K562 (cell line): ENCODE results near the gene NPFFR1. TPM values are rescaled to one million over a fixed set of nuclear protein-coding genes. Genes with fewer than 3 reads are reported as not detected.
A peak's percentile ranks its signal among the peaks of the same experiment; 100 is the strongest.

ENCODE experiments used
- FOXA3 ChIP-seq, 2 experiments: fragments of 450-650 bp in 1 of 2; sonication (generic) in 1 of 2; formaldehyde crosslinking; IDR thresholded peaks in 1 of 2; conservative IDR thresholded peaks in 1 of 2; 2 replicates each; pipeline versions ENCODE4 v1.4.0 to v1.8.0; 2020 to 2022; ENCODE audit warnings: mild to moderate bottlenecking in 2 of 2, missing genetic modification reagents in 1 of 2
- HOXB6 ChIP-seq: fragments of 250-450 bp; sonication (Bioruptor Pico); IDR thresholded peaks from 2 replicates; pipeline ENCODE4 v1.5.1; 2022; ENCODE audit warnings: mild to moderate bottlenecking, borderline replicate concordance
- KLF6 ChIP-seq: fragments of 250-450 bp; sonication (Bioruptor Pico); IDR thresholded peaks from 2 replicates; pipeline ENCODE4 v1.4.0; 2020; ENCODE audit warnings: mild to moderate bottlenecking, moderate library complexity, borderline replicate concordance
- MCM5 ChIP-seq: fragments of 450-650 bp; IDR thresholded peaks from 2 replicates; pipeline ENCODE4 v1.6.1; 2016; ENCODE audit warnings: low read depth
- MYC ChIP-seq, 2 experiments: fragments of 250-450 bp in 1 of 2; sonication (Bioruptor Pico) in 1 of 2; IDR thresholded peaks; 2 replicates each; pipeline versions ENCODE4 v1.5.1 to v1.6.1; 2012 to 2021; ENCODE audit warnings: low read depth in 2 of 2, borderline replicate concordance in 1 of 2, improper control_type of control experiment in 1 of 2, low read length in 1 of 2, mild to moderate bottlenecking in 1 of 2, moderate library complexity in 1 of 2
- SMC3 ChIP-seq: conservative IDR thresholded peaks from 2 replicates; pipeline ENCODE4 v1.6.1; 2011; ENCODE audit warnings: low read depth, low read length, improper control_type of control experiment; ENCODE audit not compliant: insufficient read depth
- SNIP1 ChIP-seq: fragments of 450-650 bp; IDR thresholded peaks from 2 replicates; pipeline ENCODE4 v1.7.1; 2017; ENCODE audit warnings: low read depth, mild to moderate bottlenecking
- TEAD4 ChIP-seq, 2 experiments: sonication (generic) in 1 of 2; formaldehyde crosslinking in 1 of 2; IDR thresholded peaks; 2 replicates each; pipeline versions ENCODE4 v1.6.1 to v1.8.0; 2012 to 2022; ENCODE audit warnings: borderline replicate concordance in 1 of 2, inconsistent platforms in 1 of 2, low read length in 1 of 2, mild to moderate bottlenecking in 1 of 2, missing genetic modification reagents in 1 of 2
- TFAM ChIP-seq: fragments of 250-450 bp; sonication (Bioruptor Pico); conservative IDR thresholded peaks from 2 replicates; pipeline ENCODE4 v1.5.0; 2021; ENCODE audit warnings: mild to moderate bottlenecking, moderate library complexity
- ZNF282 ChIP-seq: sonication (generic); formaldehyde crosslinking; IDR thresholded peaks from 2 replicates; pipeline ENCODE4 v1.8.1; 2023; ENCODE audit warnings: missing genetic modification reagents
- ZNF354B ChIP-seq: fragments of 250-450 bp; sonication (Bioruptor Pico); IDR thresholded peaks from 2 replicates; pipeline ENCODE4 v1.4.0; 2020
- ZNF41 ChIP-seq: fragments of 250-450 bp; sonication (Bioruptor Pico); conservative IDR thresholded peaks from 2 replicates; pipeline ENCODE4 v1.4.0; 2020; ENCODE audit warnings: mild to moderate bottlenecking
- ZNF707 ChIP-seq: fragments of 250-450 bp; sonication (Bioruptor Pico); conservative IDR thresholded peaks from 2 replicates; pipeline ENCODE4 v1.8.0; 2022; ENCODE audit warnings: inconsistent platforms, mild to moderate bottlenecking, moderate library complexity
- polyA plus RNA-seq, 8 experiments: library from polyadenylated mRNA; depleted of rRNA in 4 of 8; stranded (reverse) in 5 of 8; unstranded in 3 of 8; fragments of >200 nt; fragmentation: Nextera tagmentation in 2 of 8; fragmentation: Illumina TruSeq in 1 of 8; extraction: Ambion mirVana in 2 of 8; extraction: Trizol in 1 of 8; gene quantifications; 2 replicates each; pipeline versions ENCODE4 v1.2.1 to v1.2.3, GENCODE V29; 2011 to 2014; ENCODE audit warnings: inconsistent platforms in 1 of 8, missing spikeins in 1 of 8
- total RNA-seq, 7 experiments: library from RNA; depleted of rRNA in 6 of 7; stranded (reverse); fragments of >200 nt in 6 of 7; fragmentation: Illumina TruSeq in 2 of 7; extraction: Trizol in 2 of 7; gene quantifications; 2 replicates each; pipeline versions ENCODE4 v1.2.1 to v1.2.3, GENCODE V29; 2011 to 2021; ENCODE audit warnings: low replicate concordance in 1 of 7
- TF ChIP-seq, protein P1 (sequence below): sonication (generic); formaldehyde crosslinking; IDR thresholded peaks from 2 replicates; pipeline ENCODE4 v1.8.1; 2022; ENCODE audit warnings: missing genetic modification reagents
- TF ChIP-seq, protein P2 (sequence below): sonication (generic); formaldehyde crosslinking; IDR thresholded peaks from 2 replicates; pipeline ENCODE4 v1.8.0; 2022; ENCODE audit warnings: missing genetic modification reagents, mild to moderate bottlenecking, borderline replicate concordance
- TF ChIP-seq, protein P3 (sequence below): fragments of 450-650 bp; IDR thresholded peaks from 2 replicates; pipeline ENCODE4 v1.6.1; 2017; ENCODE audit warnings: mild to moderate bottlenecking, moderate library complexity
- TF ChIP-seq, protein P4 (sequence below): fragments of 200-800 bp; sonication (Bioruptor generic); IDR thresholded peaks from 2 replicates; pipeline ENCODE4 v1.6.1; 2017; ENCODE audit warnings: missing genetic modification characterization, missing compliant biosample characterization
- TF ChIP-seq, protein P5 (sequence below): fragments of 450-650 bp; IDR thresholded peaks from 2 replicates; pipeline ENCODE4 v1.6.1; 2017; ENCODE audit warnings: antibody characterized with exemption

NPFFR1 gene
- total and polyA plus RNA-seq, 9 of the 15 experiments (the other 6 are each of a cell fraction or from before 2014, with no cell fraction given), result under 0.01 TPM; not detected in 8

DNA sequence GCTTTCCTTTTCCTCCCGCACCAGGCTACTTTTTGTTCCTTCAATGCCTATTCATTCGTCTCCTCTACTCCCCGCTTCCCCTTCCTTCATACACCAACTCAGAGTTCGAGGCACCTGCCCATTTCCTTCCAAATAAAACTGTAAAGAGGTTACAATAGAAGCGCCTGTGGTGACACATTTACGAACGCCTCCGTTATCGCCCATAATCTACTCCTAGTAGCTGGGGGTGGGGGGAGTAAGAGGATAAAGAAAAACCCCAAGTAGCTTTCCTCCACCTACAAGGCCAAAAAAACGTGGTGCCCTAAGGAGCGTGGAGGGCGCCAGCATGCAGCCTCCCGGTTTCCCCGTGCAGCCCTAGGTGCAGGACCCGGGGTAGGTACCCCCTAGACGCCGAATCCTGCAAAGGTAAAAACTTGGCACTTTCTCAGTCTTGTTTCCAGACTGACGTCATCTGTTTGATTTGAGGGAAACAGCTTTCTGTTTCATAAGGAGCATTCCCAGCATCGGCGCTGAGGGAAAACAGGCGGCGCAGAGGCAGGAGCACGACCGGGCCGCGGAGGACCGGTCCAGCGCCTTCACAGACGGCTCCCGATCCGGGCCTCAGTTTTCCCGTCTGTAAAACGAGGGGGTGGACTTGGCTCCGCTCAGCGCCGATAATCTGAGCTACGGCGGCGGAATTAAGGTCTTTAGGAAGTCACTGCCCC is 51.5 kb downstream of the NPFFR1 start (continued):
- TF ChIP-seq, protein P1, sequence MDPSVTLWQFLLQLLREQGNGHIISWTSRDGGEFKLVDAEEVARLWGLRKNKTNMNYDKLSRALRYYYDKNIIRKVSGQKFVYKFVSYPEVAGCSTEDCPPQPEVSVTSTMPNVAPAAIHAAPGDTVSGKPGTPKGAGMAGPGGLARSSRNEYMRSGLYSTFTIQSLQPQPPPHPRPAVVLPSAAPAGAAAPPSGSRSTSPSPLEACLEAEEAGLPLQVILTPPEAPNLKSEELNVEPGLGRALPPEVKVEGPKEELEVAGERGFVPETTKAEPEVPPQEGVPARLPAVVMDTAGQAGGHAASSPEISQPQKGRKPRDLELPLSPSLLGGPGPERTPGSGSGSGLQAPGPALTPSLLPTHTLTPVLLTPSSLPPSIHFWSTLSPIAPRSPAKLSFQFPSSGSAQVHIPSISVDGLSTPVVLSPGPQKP, result no peak
- TF ChIP-seq TEAD4 (IDR thresholded peaks at IDR 0.05; ENCODE audit: low read length) (0 out of 2 replicates have a peak, but pooled peaks have one; percentile 10), TEAD4 (CRISPR knock-in tag; IDR thresholded peaks at IDR 0.05; ENCODE audit: borderline replicate concordance) (no peak), MYC (IDR thresholded peaks at IDR 0.05; ENCODE audit: low read depth, low read length) (peak; percentile 85), MYC (CRISPR knock-in tag; IDR thresholded peaks at IDR 0.05; ENCODE audit: borderline replicate concordance, low read depth) (no peak), ZNF707 (CRISPR knock-in tag) (no peak), MCM5 (no peak), SNIP1 (no peak), TFAM (CRISPR knock-in tag) (no peak), HOXB6 (CRISPR knock-in tag) (no peak), ZNF354B (CRISPR knock-in tag) (no peak), SMC3 (no peak), ZNF41 (CRISPR knock-in tag) (no peak), FOXA3 (CRISPR knock-in tag; conservative IDR thresholded peaks at IDR 0.05 in 1 of 2, IDR thresholded peaks at IDR 0.05 in 1 of 2) (0 out of 4 replicates have a peak, but pooled peaks of 1 of the 2 experiments have one; percentile 20), ZNF282 (CRISPR knock-in tag) (no peak), KLF6 (CRISPR knock-in tag) (no peak)
- TF ChIP-seq, protein P2, sequence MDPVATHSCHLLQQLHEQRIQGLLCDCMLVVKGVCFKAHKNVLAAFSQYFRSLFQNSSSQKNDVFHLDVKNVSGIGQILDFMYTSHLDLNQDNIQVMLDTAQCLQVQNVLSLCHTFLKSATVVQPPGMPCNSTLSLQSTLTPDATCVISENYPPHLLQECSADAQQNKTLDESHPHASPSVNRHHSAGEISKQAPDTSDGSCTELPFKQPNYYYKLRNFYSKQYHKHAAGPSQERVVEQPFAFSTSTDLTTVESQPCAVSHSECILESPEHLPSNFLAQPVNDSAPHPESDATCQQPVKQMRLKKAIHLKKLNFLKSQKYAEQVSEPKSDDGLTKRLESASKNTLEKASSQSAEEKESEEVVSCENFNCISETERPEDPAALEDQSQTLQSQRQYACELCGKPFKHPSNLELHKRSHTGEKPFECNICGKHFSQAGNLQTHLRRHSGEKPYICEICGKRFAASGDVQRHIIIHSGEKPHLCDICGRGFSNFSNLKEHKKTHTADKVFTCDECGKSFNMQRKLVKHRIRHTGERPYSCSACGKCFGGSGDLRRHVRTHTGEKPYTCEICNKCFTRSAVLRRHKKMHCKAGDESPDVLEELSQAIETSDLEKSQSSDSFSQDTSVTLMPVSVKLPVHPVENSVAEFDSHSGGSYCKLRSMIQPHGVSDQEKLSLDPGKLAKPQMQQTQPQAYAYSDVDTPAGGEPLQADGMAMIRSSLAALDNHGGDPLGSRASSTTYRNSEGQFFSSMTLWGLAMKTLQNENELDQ (CRISPR knock-in tag), result no peak
- TF ChIP-seq, protein P3, sequence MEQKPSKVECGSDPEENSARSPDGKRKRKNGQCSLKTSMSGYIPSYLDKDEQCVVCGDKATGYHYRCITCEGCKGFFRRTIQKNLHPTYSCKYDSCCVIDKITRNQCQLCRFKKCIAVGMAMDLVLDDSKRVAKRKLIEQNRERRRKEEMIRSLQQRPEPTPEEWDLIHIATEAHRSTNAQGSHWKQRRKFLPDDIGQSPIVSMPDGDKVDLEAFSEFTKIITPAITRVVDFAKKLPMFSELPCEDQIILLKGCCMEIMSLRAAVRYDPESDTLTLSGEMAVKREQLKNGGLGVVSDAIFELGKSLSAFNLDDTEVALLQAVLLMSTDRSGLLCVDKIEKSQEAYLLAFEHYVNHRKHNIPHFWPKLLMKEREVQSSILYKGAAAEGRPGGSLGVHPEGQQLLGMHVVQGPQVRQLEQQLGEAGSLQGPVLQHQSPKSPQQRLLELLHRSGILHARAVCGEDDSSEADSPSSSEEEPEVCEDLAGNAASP, result no peak
- TF ChIP-seq, protein P4, sequence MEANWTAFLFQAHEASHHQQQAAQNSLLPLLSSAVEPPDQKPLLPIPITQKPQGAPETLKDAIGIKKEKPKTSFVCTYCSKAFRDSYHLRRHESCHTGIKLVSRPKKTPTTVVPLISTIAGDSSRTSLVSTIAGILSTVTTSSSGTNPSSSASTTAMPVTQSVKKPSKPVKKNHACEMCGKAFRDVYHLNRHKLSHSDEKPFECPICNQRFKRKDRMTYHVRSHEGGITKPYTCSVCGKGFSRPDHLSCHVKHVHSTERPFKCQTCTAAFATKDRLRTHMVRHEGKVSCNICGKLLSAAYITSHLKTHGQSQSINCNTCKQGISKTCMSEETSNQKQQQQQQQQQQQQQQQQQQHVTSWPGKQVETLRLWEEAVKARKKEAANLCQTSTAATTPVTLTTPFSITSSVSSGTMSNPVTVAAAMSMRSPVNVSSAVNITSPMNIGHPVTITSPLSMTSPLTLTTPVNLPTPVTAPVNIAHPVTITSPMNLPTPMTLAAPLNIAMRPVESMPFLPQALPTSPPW (CRISPR knock-in tag), result peak; percentile 82
- TF ChIP-seq, protein P5, sequence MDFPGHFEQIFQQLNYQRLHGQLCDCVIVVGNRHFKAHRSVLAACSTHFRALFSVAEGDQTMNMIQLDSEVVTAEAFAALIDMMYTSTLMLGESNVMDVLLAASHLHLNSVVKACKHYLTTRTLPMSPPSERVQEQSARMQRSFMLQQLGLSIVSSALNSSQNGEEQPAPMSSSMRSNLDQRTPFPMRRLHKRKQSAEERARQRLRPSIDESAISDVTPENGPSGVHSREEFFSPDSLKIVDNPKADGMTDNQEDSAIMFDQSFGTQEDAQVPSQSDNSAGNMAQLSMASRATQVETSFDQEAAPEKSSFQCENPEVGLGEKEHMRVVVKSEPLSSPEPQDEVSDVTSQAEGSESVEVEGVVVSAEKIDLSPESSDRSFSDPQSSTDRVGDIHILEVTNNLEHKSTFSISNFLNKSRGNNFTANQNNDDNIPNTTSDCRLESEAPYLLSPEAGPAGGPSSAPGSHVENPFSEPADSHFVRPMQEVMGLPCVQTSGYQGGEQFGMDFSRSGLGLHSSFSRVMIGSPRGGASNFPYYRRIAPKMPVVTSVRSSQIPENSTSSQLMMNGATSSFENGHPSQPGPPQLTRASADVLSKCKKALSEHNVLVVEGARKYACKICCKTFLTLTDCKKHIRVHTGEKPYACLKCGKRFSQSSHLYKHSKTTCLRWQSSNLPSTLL, result no peak
